SK-N-SH (cell line): ENCODE data around the gene ATRAID. TPM values are rescaled to one million over a fixed set of nuclear protein-coding genes. Genes with fewer than 3 reads are reported as not detected.
A peak's percentile ranks its signal among the peaks of the same experiment; 100 is the strongest.

Source experiments
- CTCF ChIA-PET: fragments of 300-600, 350-600 bp; formaldehyde crosslinking; extraction: SDS; loops from one replicate; lab custom pipeline; 2021; lab: Yijun Ruan, JAX
- POLR2A ChIA-PET: fragments of 350-600 bp; sonication (Branson Sonifier 250); formaldehyde crosslinking; extraction: SDS; loops from one replicate; lab custom pipeline; 2020; ENCODE audit warnings: antibody characterized with exemption, inconsistent platforms; lab: Yijun Ruan, JAX
- DNase-seq: peaks from one replicate; pipeline ENCODE4 v3.0.0; 2012
- H2AFZ ChIP-seq: fragments of 200-600 bp; sonication (generic); 2 replicates; pipeline ENCODE4 v1.8.1; 2016; ENCODE audit warnings: antibody characterized with exemption, mild to moderate bottlenecking, low read depth
- H3F3A ChIP-seq: fragments of 200-600 bp; sonication (generic); replicated peaks from 2 replicates; pipeline ENCODE3; 2016; ENCODE audit warnings: antibody characterized with exemption, mild to moderate bottlenecking; ENCODE audit not compliant: insufficient read depth
- H3K27ac ChIP-seq, 2 experiments: fragments of 200-500 bp in 1 of 2; fragments of 200-600 bp in 1 of 2; sonication (Bioruptor generic) in 1 of 2; sonication (generic), shearing (Covaris generic) in 1 of 2; 2 replicates each; pipeline versions ENCODE4 v1.5.1 to v1.6.1; 2014 to 2016; ENCODE audit warnings: low read depth in 2 of 2, inconsistent platforms in 1 of 2, low read length in 1 of 2, mild to moderate bottlenecking in 1 of 2, mixed read lengths in 1 of 2
- H3K27me3 ChIP-seq: fragments of 200-600 bp; sonication (generic), shearing (Covaris generic); 2 replicates; pipeline ENCODE4 v1.6.1; 2016; ENCODE audit warnings: mixed run types; ENCODE audit not compliant: insufficient read depth
- H3K36me3 ChIP-seq, 2 experiments: fragments of 200-500 bp in 1 of 2; fragments of 200-600 bp in 1 of 2; sonication (Bioruptor generic) in 1 of 2; sonication (generic) in 1 of 2; replicated peaks in 1 of 2; 2 replicates each; pipeline versions ENCODE3 to v1.5.1; 2014 to 2016; ENCODE audit warnings: low read length in 1 of 2, mild to moderate bottlenecking in 1 of 2; ENCODE audit not compliant: insufficient read depth in 2 of 2, control insufficient read depth in 1 of 2
- H3K4me1 ChIP-seq, 2 experiments: fragments of 200-500 bp in 1 of 2; fragments of 200-600 bp in 1 of 2; sonication (Bioruptor generic) in 1 of 2; sonication (generic), shearing (Covaris generic) in 1 of 2; 2 replicates each; pipeline versions ENCODE4 v1.5.1 to v1.6.1; 2014 to 2016; ENCODE audit warnings: low read depth in 1 of 2, low read length in 1 of 2, mixed run types in 1 of 2; ENCODE audit not compliant: insufficient read depth in 2 of 2, control insufficient read depth in 1 of 2
- H3K4me2 ChIP-seq: fragments of 200-600 bp; sonication (generic), shearing (Covaris generic); 2 replicates; pipeline ENCODE4 v1.6.1; 2017; ENCODE audit warnings: mixed run types
- H3K4me3 ChIP-seq, 2 experiments: fragments of 200-500 bp in 1 of 2; fragments of 200-600 bp in 1 of 2; sonication (Bioruptor generic) in 1 of 2; sonication (generic), shearing (Covaris generic) in 1 of 2; 2 replicates each; pipeline versions ENCODE4 v1.5.1 to v1.8.1; 2014 to 2016; ENCODE audit warnings: low read depth in 2 of 2, inconsistent platforms in 1 of 2, low read length in 1 of 2, mild to moderate bottlenecking in 1 of 2, mixed read lengths in 1 of 2, moderate library complexity in 1 of 2
- H3K79me2 ChIP-seq: fragments of 200-600 bp; sonication (generic); 2 replicates; pipeline ENCODE4 v1.8.1; 2017; ENCODE audit warnings: mild to moderate bottlenecking; ENCODE audit not compliant: insufficient read depth
- H3K9ac ChIP-seq: fragments of 200-600 bp; sonication (generic); 2 replicates; pipeline ENCODE4 v1.6.1; 2017; ENCODE audit warnings: mixed run types
- H3K9me2 ChIP-seq: fragments of 200-600 bp; sonication (generic); 2 replicates; pipeline ENCODE4 v1.6.1; 2017; ENCODE audit warnings: mixed run types
- H3K9me3 ChIP-seq: fragments of 200-600 bp; sonication (generic); 2 replicates; pipeline ENCODE4 v1.6.1; 2017; ENCODE audit warnings: mixed run types, mild to moderate bottlenecking, moderate library complexity
- H4K20me1 ChIP-seq: fragments of 200-600 bp; sonication (generic); 2 replicates; pipeline ENCODE4 v1.6.1; 2017; ENCODE audit warnings: mild to moderate bottlenecking, mixed run types; ENCODE audit not compliant: insufficient read depth
- EZH2phosphoT487 ChIP-seq: fragments of 200-600 bp; sonication (generic); IDR thresholded peaks from 2 replicates; pipeline ENCODE4 v1.6.1; 2017; ENCODE audit warnings: low read depth, mixed run types, mild to moderate bottlenecking, antibody characterized with exemption, moderate library complexity, borderline replicate concordance
- GABPA ChIP-seq: IDR thresholded peaks from 2 replicates; pipeline ENCODE4 v1.4.0; 2012; ENCODE audit warnings: low read depth, mild to moderate bottlenecking
- NFIC ChIP-seq: IDR thresholded peaks from 2 replicates; pipeline ENCODE4 v1.4.0; 2012; ENCODE audit warnings: borderline replicate concordance
- SIN3A ChIP-seq: IDR thresholded peaks from 2 replicates; pipeline ENCODE4 v1.6.1; 2012; ENCODE audit warnings: low read depth, mild to moderate bottlenecking, low read length, moderate library complexity, borderline replicate concordance
- TCF12 ChIP-seq: IDR thresholded peaks from 2 replicates; pipeline ENCODE4 v1.4.0; 2012
- TEAD4 ChIP-seq: IDR thresholded peaks from 2 replicates; pipeline ENCODE4 v1.4.0; 2012; ENCODE audit warnings: mild to moderate bottlenecking, borderline replicate concordance; ENCODE audit not compliant: insufficient read depth
- WGBS: methylation state at CpG from one replicate; pipeline ENCODE4 v1.1.6; 2017; ENCODE audit warnings: low lambda C conversion rate; 5-methylcytosine and 5-hydroxymethylcytosine counted together
- polyA plus RNA-seq, 3 experiments: library from polyadenylated mRNA; depleted of rRNA; stranded (reverse); fragments of >200 nt; gene quantifications; 2 replicates each; pipeline ENCODE4 v1.2.3, GENCODE V29; 2012
- TF ChIP-seq, protein P1 (sequence below): fragments of 150-350 bp; IDR thresholded peaks from 2 replicates; pipeline ENCODE4 v1.6.1; 2017; ENCODE audit warnings: antibody characterized with exemption, low read length, low read depth, borderline replicate concordance
- TF ChIP-seq, protein P2 (sequence below): IDR thresholded peaks from 2 replicates; pipeline ENCODE4; 2012
- TF ChIP-seq, protein P3 (sequence below): IDR thresholded peaks from 2 replicates; pipeline ENCODE4 v1.6.1; 2012; ENCODE audit warnings: mild to moderate bottlenecking, low read depth, low read length, moderate library complexity
- TF ChIP-seq, protein P4 (sequence below): IDR thresholded peaks from 2 replicates; pipeline ENCODE4 v1.4.0; 2012; ENCODE audit warnings: low read depth, borderline replicate concordance

ATRAID gene
- polyA plus RNA-seq, 1 of the 3 experiments (the other 2 are of a cell fraction): 289 TPM

DNA sequence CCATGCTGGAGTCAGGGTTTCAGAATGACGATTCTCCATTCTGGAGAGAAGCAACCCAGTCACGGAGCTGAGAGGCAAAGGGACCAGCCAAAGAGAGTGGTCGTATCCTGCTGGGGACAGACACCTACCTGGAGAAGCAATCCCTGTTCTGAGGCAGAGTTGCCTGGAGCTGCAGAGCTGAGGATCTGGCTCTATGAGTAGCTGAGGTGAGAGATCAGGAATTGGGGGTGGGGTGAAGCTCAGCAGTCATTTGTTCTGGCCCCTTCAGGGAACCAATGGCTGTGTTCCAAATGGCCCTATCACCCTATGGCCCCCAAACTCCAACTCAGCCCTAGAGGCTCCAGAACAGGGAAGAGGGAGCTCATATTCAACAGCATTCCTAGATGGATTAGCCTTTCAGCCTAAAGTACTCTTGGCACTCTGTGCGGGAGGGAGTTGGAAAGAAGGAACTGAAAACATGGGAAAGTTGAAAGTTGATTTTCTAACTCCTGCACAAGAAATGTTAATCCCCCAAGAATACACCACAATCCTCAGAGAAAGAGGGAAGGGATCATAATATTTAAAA lies 3.3 kb upstream of the ATRAID start:
- Histone ChIP-seq H3K27ac (no peak overlapping the region), H3K9me3 (no peaks in the 10 kb centered on the region), H3K4me3 (no peak overlapping the region), H3K4me1 (peaks cover 4 to 20% of the 10 kb centered on the region in 2 experiments; a peak in 2 of 4 replicates), H2AFZ (no peak overlapping the region), H3K9ac (no peak overlapping the region), H3K79me2 (peaks cover 14% of the 10 kb centered on the region; the same call in 1 of the 2 replicates), H3K9me2 (no peaks in the 10 kb centered on the region), H3K27me3 (no peaks in the 10 kb centered on the region), H3K36me3 (peaks cover 18 to 65% of the 10 kb centered on the region in 2 experiments), H4K20me1 (no peaks in the 10 kb centered on the region), H3F3A (peaks cover 5% of the 10 kb centered on the region), H3K4me2 (no peak overlapping the region)
- 95% methylated on average over 4 of the region's 4 CpGs for WGBS
- TF ChIP-seq SIN3A: no peak
- no peak for TF ChIP-seq TEAD4
- TF ChIP-seq EZH2phosphoT487: no peak
- TF ChIP-seq, protein P1, sequence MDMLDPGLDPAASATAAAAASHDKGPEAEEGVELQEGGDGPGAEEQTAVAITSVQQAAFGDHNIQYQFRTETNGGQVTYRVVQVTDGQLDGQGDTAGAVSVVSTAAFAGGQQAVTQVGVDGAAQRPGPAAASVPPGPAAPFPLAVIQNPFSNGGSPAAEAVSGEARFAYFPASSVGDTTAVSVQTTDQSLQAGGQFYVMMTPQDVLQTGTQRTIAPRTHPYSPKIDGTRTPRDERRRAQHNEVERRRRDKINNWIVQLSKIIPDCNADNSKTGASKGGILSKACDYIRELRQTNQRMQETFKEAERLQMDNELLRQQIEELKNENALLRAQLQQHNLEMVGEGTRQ: no peak
- no peak for DNase-seq
- ChIA-PET CTCF (interaction anchor here (1.0 to 4.4 kb wide), 4 partner anchors 14 to 71 kb away, joined by 3 to 25 read pairs (median 4); no protein-coding TSS in a partner anchor), POLR2A (no interaction called here)

DNA sequence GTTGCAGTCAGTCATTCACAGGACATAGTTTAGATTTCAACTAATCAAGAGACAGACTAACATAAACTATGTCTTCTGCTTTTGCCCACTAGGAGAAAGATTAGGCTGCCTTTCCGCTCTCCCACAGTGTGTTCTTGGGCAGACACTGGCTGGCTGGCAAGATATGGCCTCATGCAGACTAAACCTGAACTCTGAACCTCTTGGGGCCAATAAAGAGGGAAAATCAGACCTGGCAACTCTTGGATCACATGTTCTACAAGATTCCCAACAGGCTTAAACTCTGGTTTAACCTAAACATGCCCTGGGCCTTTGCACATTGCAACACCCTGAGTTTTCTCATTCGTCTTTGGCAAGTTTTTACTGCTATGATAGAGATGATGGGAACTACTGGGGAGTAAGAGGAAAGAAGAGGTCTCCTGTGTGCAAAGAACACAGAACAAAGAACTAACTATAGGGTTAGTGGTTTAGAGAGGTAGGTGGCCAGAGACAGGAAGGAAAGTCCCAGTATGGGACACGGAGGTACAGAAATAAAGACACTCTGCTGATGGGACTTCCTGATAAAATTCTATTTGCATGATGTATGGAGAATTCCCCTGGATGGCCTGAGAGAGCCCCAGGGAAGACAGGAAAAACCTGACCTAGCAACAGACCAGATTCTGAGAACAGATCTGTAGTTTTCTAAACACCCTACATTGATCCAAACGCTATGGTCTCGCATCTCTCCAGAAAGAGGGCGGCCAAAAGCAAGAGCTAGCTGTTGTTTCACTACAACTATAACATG lies 2.0 kb upstream of the ATRAID start:
- Histone ChIP-seq H3K27me3 (no peaks in the 10 kb centered on the region), H3K4me1 (peaks cover 5 to 22% of the 10 kb centered on the region in 2 experiments; a peak in 2 of 4 replicates), H3K9ac (no peak overlapping the region), H3K79me2 (peaks cover 25% of the 10 kb centered on the region; the same call in 1 of the 2 replicates), H4K20me1 (no peaks in the 10 kb centered on the region), H2AFZ (no peak overlapping the region), H3K9me2 (no peaks in the 10 kb centered on the region), H3K36me3 (peaks cover 17 to 56% of the 10 kb centered on the region in 2 experiments)
- no peak for DNase-seq
- POLR2A ChIA-PET: no interaction called here
- TF ChIP-seq GABPA (no peak), TCF12 (no peak), NFIC (no peak), TEAD4 (no peak)
- TF ChIP-seq, protein P2, sequence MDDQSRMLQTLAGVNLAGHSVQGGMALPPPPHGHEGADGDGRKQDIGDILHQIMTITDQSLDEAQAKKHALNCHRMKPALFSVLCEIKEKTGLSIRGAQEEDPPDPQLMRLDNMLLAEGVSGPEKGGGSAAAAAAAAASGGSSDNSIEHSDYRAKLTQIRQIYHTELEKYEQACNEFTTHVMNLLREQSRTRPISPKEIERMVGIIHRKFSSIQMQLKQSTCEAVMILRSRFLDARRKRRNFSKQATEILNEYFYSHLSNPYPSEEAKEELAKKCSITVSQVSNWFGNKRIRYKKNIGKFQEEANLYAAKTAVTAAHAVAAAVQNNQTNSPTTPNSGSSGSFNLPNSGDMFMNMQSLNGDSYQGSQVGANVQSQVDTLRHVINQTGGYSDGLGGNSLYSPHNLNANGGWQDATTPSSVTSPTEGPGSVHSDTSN: no peak
- TF ChIP-seq, protein P3, sequence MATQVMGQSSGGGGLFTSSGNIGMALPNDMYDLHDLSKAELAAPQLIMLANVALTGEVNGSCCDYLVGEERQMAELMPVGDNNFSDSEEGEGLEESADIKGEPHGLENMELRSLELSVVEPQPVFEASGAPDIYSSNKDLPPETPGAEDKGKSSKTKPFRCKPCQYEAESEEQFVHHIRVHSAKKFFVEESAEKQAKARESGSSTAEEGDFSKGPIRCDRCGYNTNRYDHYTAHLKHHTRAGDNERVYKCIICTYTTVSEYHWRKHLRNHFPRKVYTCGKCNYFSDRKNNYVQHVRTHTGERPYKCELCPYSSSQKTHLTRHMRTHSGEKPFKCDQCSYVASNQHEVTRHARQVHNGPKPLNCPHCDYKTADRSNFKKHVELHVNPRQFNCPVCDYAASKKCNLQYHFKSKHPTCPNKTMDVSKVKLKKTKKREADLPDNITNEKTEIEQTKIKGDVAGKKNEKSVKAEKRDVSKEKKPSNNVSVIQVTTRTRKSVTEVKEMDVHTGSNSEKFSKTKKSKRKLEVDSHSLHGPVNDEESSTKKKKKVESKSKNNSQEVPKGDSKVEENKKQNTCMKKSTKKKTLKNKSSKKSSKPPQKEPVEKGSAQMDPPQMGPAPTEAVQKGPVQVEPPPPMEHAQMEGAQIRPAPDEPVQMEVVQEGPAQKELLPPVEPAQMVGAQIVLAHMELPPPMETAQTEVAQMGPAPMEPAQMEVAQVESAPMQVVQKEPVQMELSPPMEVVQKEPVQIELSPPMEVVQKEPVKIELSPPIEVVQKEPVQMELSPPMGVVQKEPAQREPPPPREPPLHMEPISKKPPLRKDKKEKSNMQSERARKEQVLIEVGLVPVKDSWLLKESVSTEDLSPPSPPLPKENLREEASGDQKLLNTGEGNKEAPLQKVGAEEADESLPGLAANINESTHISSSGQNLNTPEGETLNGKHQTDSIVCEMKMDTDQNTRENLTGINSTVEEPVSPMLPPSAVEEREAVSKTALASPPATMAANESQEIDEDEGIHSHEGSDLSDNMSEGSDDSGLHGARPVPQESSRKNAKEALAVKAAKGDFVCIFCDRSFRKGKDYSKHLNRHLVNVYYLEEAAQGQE: no peak
- TF ChIP-seq, protein P4, sequence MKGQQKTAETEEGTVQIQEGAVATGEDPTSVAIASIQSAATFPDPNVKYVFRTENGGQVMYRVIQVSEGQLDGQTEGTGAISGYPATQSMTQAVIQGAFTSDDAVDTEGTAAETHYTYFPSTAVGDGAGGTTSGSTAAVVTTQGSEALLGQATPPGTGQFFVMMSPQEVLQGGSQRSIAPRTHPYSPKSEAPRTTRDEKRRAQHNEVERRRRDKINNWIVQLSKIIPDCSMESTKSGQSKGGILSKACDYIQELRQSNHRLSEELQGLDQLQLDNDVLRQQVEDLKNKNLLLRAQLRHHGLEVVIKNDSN: no peak
- TF ChIP-seq, all 33 proteins: peak for 0
- Histone ChIP-seq H3K4me2 (no peak overlapping the region), H3K27ac (peak overlapping the region in 1 of 2 experiments; percentile 25; a peak in 1 of 4 replicates), H3K9me3 (no peaks in the 10 kb centered on the region), H3K4me3 (no peak overlapping the region), H3F3A (peaks cover 5% of the 10 kb centered on the region)
- CTCF ChIA-PET: interaction anchor here (1.0 to 1.3 kb wide), 2 partner anchors 40 to 70 kb away, joined by 3 to 4 read pairs; no protein-coding TSS in a partner anchor
- WGBS: 84% methylated on average over 6 of the region's 6 CpGs
